WERI-Rb-1 (cell line): ENCODE data around the gene HOXB4.

Source experiments
- DNase-seq: peaks from one replicate; pipeline ENCODE4 v3.0.0-alpha.2; 2020
- H3K27ac ChIP-seq: fragments of 250-450 bp; sonication (Bioruptor Pico); 2 replicates; pipeline ENCODE4 v1.5.1; 2020; ENCODE audit warnings: mild to moderate bottlenecking, moderate library complexity
- H3K27me3 ChIP-seq: fragments of 250-450 bp; sonication (Bioruptor Pico); 2 replicates; pipeline ENCODE4 v1.5.1; 2021; ENCODE audit warnings: mild to moderate bottlenecking, low read depth, moderate library complexity; ENCODE audit not compliant: insufficient read depth, severe bottlenecking
- H3K36me3 ChIP-seq: fragments of 250-450 bp; sonication (Bioruptor Pico); 2 replicates; pipeline ENCODE4 v1.5.1; 2020; ENCODE audit warnings: mild to moderate bottlenecking, moderate library complexity
- H3K4me3 ChIP-seq: 2 replicates; pipeline ENCODE4 v1.5.1; 2011; ENCODE audit warnings: low read depth, mild to moderate bottlenecking, control low read depth, low read length
- H3K9me3 ChIP-seq: fragments of 250-450 bp; sonication (Bioruptor Pico); 2 replicates; pipeline ENCODE4 v1.5.1; 2021; ENCODE audit warnings: mild to moderate bottlenecking, moderate library complexity; ENCODE audit not compliant: severe bottlenecking
- CTCF ChIP-seq: IDR thresholded peaks from 2 replicates; pipeline ENCODE4 v1.5.1; 2011; ENCODE audit warnings: low read depth, mild to moderate bottlenecking, control low read depth, inconsistent platforms, low read length

The HOXB4 gene

DNA sequence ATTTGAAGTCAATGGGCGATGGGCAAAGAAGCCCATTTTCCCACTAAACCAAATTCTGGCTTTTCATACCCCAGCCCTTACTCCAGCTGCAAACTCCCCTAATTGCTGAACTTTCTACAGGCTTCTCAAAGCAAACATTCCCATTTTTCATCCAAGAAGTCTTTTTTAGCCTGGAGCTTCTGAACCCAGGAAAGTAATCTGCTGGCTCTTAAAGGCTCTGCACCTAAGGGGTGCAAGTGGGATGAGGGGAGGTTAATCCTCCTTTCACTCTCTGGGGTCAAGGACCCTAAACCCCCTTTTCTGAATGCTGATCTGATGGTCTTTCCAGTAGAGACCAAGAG lies 30.3 kb upstream of the HOXB4 start:
- Histone ChIP-seq H3K36me3 (no peaks in the 10 kb centered on the region), H3K4me3 (no peak overlapping the region), H3K27ac (no peak overlapping the region), H3K27me3 (peaks cover 73% of the 10 kb centered on the region), H3K9me3 (no peaks in the 10 kb centered on the region)
- TF ChIP-seq CTCF: no peak
- DNase-seq: no peak

- Histone ChIP-seq H3K9me3 (peaks cover 5% of the 10 kb centered on the region), H3K4me3 (no peak overlapping the region), H3K27me3 (peaks cover 77% of the 10 kb centered on the region), H3K27ac (no peak overlapping the region), H3K36me3 (no peaks in the 10 kb centered on the region)
- no peak for DNase-seq
- TF ChIP-seq CTCF: no peak
Measured at GRCh38 chr17:48606892-48607614, 28.9 kb upstream of the HOXB4 start.

GRCh38 chr17:48605991-48606891 lies 28.1 kb upstream of the HOXB4 start:
- peaks cover 80% of the 10 kb centered on the region for H3K27me3 ChIP-seq
- H3K27ac ChIP-seq: no peak overlapping the region
- no peak for TF ChIP-seq CTCF

GRCh38 chr17:48605409-48605919 lies 27.3 kb upstream of the HOXB4 start:
- no peak overlapping the region for H3K4me3 ChIP-seq
- no peaks in the 10 kb centered on the region for H3K36me3 ChIP-seq
- TF ChIP-seq CTCF: no peak
- no peak for DNase-seq
- peaks cover 5% of the 10 kb centered on the region for H3K9me3 ChIP-seq
- H3K27me3 ChIP-seq: peaks cover 81% of the 10 kb centered on the region
- H3K27ac ChIP-seq: no peak overlapping the region

More at GRCh38 chr17:48605991-48606891, 28.1 kb upstream of the HOXB4 start:
- no peak overlapping the region for H3K4me3 ChIP-seq
- DNase-seq: no peak
- no peaks in the 10 kb centered on the region for H3K36me3 ChIP-seq
- H3K9me3 ChIP-seq: peaks cover 5% of the 10 kb centered on the region

GRCh38 chr17:48604770-48605329 lies 26.7 kb upstream of the HOXB4 start, which contains the start of gene HOXB6:
TSS of gene HOXB6 (minus strand) at chr17:48604986. CDS start at chr17:48598150, 6,836 bp downstream.
- Histone ChIP-seq H3K9me3 (peaks cover 5% of the 10 kb centered on the region), H3K36me3 (no peaks in the 10 kb centered on the region), H3K27ac (no peak within 1 kb of the TSS), H3K27me3 (peaks cover 81% of the 10 kb centered on the region), H3K4me3 (peak within 1 kb of the TSS; percentile 16)
- no peak for DNase-seq
- TF ChIP-seq CTCF: no peak
